Measurements from ENCODE around the gene SPSB2. TPM values are rescaled to one million over a fixed set of nuclear protein-coding genes. Genes with fewer than 3 reads are reported as not detected.

The SPSB2 gene
- total and polyA plus RNA-seq, 9 of the 15 experiments (the other 6 are each of a cell fraction or from before 2014, with no cell fraction given): 0.10 to 10.6 (median 1.9) TPM

GRCh38 chr12:6851153-6851920, 21.8 kb downstream of the SPSB2 start, which contains the start of gene CDCA3 (continued):
- TF ChIP-seq ARID4B (CRISPR knock-in tag; IDR thresholded peaks at IDR 0.05) (peak; percentile 80), HDAC6 (IDR thresholded peaks at IDR 0.05; ENCODE audit: low read depth, low read length) (no peak), ESRRB (CRISPR knock-in tag; IDR thresholded peaks at IDR 0.05; ENCODE audit: borderline replicate concordance) (no peak), E2F1 (CRISPR knock-in tag; IDR thresholded peaks at IDR 0.05) (peak; percentile 72; the same call in 1 of the 2 replicates), ZNF165 (CRISPR knock-in tag; IDR thresholded peaks at IDR 0.05; ENCODE audit: borderline replicate concordance) (no peak), KDM2B (CRISPR knock-in tag; IDR thresholded peaks at IDR 0.05) (no peak; the same call in 1 of the 2 replicates), HNRNPUL1 (IDR thresholded peaks at IDR 0.05; ENCODE audit: low read length) (no peak), PKNOX1 (IDR thresholded peaks at IDR 0.05) (peak; percentile 99)

Measured in K562 (cell line).